Kidney epithelial cell (primary cell): Measurements from ENCODE around the gene SH3TC2. TPM values are rescaled to one million over a fixed set of nuclear protein-coding genes. Genes with fewer than 3 reads are reported as not detected.

Experiments used
- DNase-seq: peaks from one replicate; pipeline ENCODE4 v3.0.0-alpha.2; 2010; ENCODE audit warnings: low read depth
- H3K27me3 ChIP-seq: 2 replicates; pipeline ENCODE4 v1.6.0; 2011; ENCODE audit warnings: low read length; ENCODE audit not compliant: control insufficient read depth, insufficient read depth
- H3K36me3 ChIP-seq: 2 replicates; pipeline ENCODE4 v1.5.1; 2011; ENCODE audit warnings: low read length; ENCODE audit not compliant: control insufficient read depth, insufficient read depth
- H3K4me3 ChIP-seq: 2 replicates; pipeline ENCODE4 v1.5.1; 2011; ENCODE audit warnings: low read depth, mild to moderate bottlenecking, control low read depth, low read length
- CTCF ChIP-seq: IDR thresholded peaks from 2 replicates; pipeline ENCODE4 v1.5.1; 2011; ENCODE audit warnings: mild to moderate bottlenecking, moderate library complexity, low read length, control low read depth, inconsistent platforms; ENCODE audit not compliant: insufficient read depth, poor library complexity, severe bottlenecking
- total RNA-seq: library from RNA; depleted of rRNA; stranded (reverse); fragments of >200 nt; gene quantifications from 2 replicates; pipeline ENCODE4 v1.2.3, GENCODE V29; 2015

Gene SH3TC2
- total RNA-seq, 1 donor from 2014 or later, result 8.4 TPM

- H3K27me3 ChIP-seq, result no peaks in the 10 kb centered on the region
- TF ChIP-seq CTCF, result no peak
- H3K4me3 ChIP-seq, result no peak overlapping the region
- DNase-seq, result no peak
- H3K36me3 ChIP-seq, result no peaks in the 10 kb centered on the region
Measured at GRCh38 chr5:148962761-148963324, 100.0 kb downstream of the SH3TC2 start.

GRCh38 chr5:148962200-148962550 is 100.7 kb downstream of the SH3TC2 start:
- H3K4me3 ChIP-seq, result no peak overlapping the region
- TF ChIP-seq CTCF, result no peak
- no peaks in the 10 kb centered on the region for H3K36me3 ChIP-seq
- DNase-seq, result no peak
- H3K27me3 ChIP-seq, result no peaks in the 10 kb centered on the region

- no peak for DNase-seq
- TF ChIP-seq CTCF, result no peak
- Histone ChIP-seq H3K36me3 (no peaks in the 10 kb centered on the region), H3K27me3 (no peaks in the 10 kb centered on the region), H3K4me3 (no peak overlapping the region)
Measured at GRCh38 chr5:148961261-148962199, 101.3 kb downstream of the SH3TC2 start.

GRCh38 chr5:148960070-148960769 is 102.6 kb downstream of the SH3TC2 start:
- Histone ChIP-seq H3K27me3 (no peaks in the 10 kb centered on the region), H3K36me3 (no peaks in the 10 kb centered on the region), H3K4me3 (no peak overlapping the region)
- no peak for TF ChIP-seq CTCF
- no peak for DNase-seq

GRCh38 chr5:148957591-148958202 is 105.2 kb downstream of the SH3TC2 start:
- no peaks in the 10 kb centered on the region for H3K27me3 ChIP-seq
- no peak for DNase-seq
- no peaks in the 10 kb centered on the region for H3K36me3 ChIP-seq
- H3K4me3 ChIP-seq, result no peak overlapping the region
- TF ChIP-seq CTCF, result peak; percentile 83
